Esophagus muscularis mucosa (tissue), 4 donors: ENCODE measurements around the gene BRI3. TPM values are rescaled to one million over a fixed set of nuclear protein-coding genes. Genes with fewer than 3 reads are reported as not detected.

ENCODE experiments used
- DNase-seq: peaks from one replicate; pipeline ENCODE4 v3.0.0-alpha.2; 2017; ENCODE audit errors: extremely low spot score
- H3K27ac ChIP-seq, 4 donors: fragments of 200-600 bp; sonication (generic); replicated peaks in 1 of 4; 1 replicate in 3 of 4; 2 replicates in 1 of 4; pipeline ENCODE4 v1.5.1; 2016 to 2019; ENCODE audit warnings: mild to moderate bottlenecking in 1 of 4
- H3K27me3 ChIP-seq, 4 donors: fragments of 200-600 bp; sonication (generic); one replicate each; pipeline versions ENCODE4 v1.5.1 to v1.6.0; 2016 to 2019
- H3K36me3 ChIP-seq, 4 donors: fragments of 200-600 bp; sonication (generic); one replicate each; pipeline ENCODE4 v1.5.1; 2016 to 2019
- H3K4me1 ChIP-seq, 4 donors: fragments of 200-600 bp; sonication (generic); one replicate each; pipeline ENCODE4 v1.5.1; 2016 to 2019
- H3K4me3 ChIP-seq, 4 donors: fragments of 200-600 bp; sonication (generic); 1 replicate in 2 of 4; 2 replicates in 2 of 4; pipeline ENCODE4 v1.5.1; 2016 to 2019; ENCODE audit warnings: mild to moderate bottlenecking in 4 of 4, moderate library complexity in 1 of 4
- H3K9me3 ChIP-seq, 4 donors: fragments of 200-600 bp; sonication (generic); 1 replicate in 3 of 4; 2 replicates in 1 of 4; pipeline ENCODE4 v1.5.1; 2016 to 2019
- EP300 ChIP-seq: sonication (generic); formaldehyde crosslinking; IDR thresholded peaks from one replicate; pipeline ENCODE4 v1.6.1; 2017; ENCODE audit warnings: antibody characterized with exemption
- POLR2A ChIP-seq: fragments of 450-650 bp; IDR thresholded peaks from one replicate; pipeline ENCODE4 v1.6.1; 2017; ENCODE audit warnings: antibody characterized with exemption, moderate library complexity, mild to moderate bottlenecking, low read depth
- POLR2AphosphoS5 ChIP-seq, 2 donors: sonication (generic); formaldehyde crosslinking; IDR thresholded peaks; one replicate each; pipeline ENCODE4 v1.6.1; 2017; ENCODE audit warnings: antibody characterized with exemption in 2 of 2
- WGBS: methylation state at CpG from one replicate; pipeline ENCODE4 v1.1.5; 2018; 5-methylcytosine and 5-hydroxymethylcytosine counted together
- intact Hi-C: fragments of 100-400 bp; cut with DNase I; formaldehyde crosslinking; loops from one replicate; pipeline ENCODE4 v1.15.1; 2023
- total RNA-seq, 4 donors: library from RNA; depleted of rRNA; stranded (reverse); fragments of >200 nt; gene quantifications; one replicate each; pipeline versions ENCODE4 v1.1.0 to v1.2.1, GENCODE V29; 2016
- TF ChIP-seq, protein P1 (sequence below), 3 experiments: fragments of 200-600 bp in 2 of 3; fragments of 450-650 bp in 1 of 3; sonication (generic) in 2 of 3; IDR thresholded peaks; one replicate each; pipeline ENCODE4 v1.5.1; 2017 to 2019; ENCODE audit warnings: antibody characterized with exemption in 3 of 3, mild to moderate bottlenecking in 2 of 3, moderate library complexity in 1 of 3

BRI3 gene
- total RNA-seq, 4 donors from 2014 or later = 34.5 to 74.7 (median 55.3) TPM

DNA sequence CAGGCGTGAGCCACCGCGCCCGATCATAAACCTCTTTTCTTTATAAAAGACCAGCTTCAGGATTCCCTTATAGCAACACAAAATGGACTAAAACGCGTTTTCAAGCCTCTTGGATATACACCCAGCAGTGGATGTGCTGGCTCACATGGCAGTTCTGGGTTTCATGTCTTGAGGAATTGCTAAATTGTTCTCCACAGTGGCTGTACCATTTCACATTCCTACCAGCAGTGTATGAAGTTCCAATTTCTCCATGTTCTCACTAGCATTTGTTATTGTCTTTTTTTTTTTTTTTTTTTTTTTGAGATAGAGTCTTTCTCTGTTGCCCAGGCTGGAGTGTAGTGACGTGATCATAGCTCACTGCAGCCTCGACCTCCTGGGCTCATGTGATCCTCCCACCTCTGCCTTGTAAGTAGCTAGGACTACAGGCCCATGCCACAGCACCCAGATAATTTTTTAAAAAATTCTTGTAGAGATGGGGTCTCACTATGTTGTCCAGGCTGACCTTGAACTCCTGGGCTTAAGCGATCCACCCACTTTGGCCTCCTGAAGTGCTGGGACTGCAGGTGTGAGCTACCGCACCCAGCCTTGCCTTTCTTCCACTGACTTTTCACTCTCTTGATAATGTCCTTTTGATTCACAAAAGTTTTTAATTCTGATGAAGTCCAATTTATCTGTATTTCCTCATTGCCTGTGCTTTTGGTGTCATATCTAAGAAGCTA lies 46.9 kb upstream of the BRI3 start:
- H3K36me3 ChIP-seq = peaks cover 25 to 87% (median 81%) of the 10 kb centered on the region in 4 donors
- intact Hi-C loops = no loop called here
- 95% methylated on average over 10 of the region's 10 CpGs for WGBS

DNA sequence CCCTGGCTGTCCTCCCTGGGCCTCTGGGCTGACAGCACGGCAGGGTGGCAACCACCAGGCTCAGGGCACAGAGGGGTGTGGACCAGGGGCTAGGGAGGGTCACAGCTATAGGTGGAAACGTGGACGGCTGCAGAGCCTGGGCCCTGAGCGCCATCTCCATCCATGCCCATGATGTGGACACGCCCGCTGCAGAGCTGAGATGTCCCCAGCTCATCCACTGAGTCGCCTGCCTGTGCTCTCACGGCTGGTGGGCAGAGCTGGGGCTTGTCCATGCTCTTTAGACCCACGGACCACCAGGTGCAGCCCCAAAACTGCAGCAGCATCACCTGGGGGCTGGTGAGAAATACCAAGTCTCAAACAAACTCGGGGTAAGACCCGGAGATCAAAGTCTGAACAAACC lies 45.6 kb upstream of the BRI3 start:
- Histone ChIP-seq H3K4me3 (no peak overlapping the region), H3K4me1 (no peaks in the 10 kb centered on the region), H3K27me3 (no peaks in the 10 kb centered on the region), H3K27ac (no peak overlapping the region), H3K9me3 (no peaks in the 10 kb centered on the region), H3K36me3 (peaks cover 26 to 93% (median 83%) of the 10 kb centered on the region in 4 donors)
- TF ChIP-seq, protein P1, sequence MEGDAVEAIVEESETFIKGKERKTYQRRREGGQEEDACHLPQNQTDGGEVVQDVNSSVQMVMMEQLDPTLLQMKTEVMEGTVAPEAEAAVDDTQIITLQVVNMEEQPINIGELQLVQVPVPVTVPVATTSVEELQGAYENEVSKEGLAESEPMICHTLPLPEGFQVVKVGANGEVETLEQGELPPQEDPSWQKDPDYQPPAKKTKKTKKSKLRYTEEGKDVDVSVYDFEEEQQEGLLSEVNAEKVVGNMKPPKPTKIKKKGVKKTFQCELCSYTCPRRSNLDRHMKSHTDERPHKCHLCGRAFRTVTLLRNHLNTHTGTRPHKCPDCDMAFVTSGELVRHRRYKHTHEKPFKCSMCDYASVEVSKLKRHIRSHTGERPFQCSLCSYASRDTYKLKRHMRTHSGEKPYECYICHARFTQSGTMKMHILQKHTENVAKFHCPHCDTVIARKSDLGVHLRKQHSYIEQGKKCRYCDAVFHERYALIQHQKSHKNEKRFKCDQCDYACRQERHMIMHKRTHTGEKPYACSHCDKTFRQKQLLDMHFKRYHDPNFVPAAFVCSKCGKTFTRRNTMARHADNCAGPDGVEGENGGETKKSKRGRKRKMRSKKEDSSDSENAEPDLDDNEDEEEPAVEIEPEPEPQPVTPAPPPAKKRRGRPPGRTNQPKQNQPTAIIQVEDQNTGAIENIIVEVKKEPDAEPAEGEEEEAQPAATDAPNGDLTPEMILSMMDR (IDR thresholded peaks at IDR 0.05) = no peak
- TF ChIP-seq EP300 (no peak), POLR2AphosphoS5 (IDR thresholded peaks at IDR 0.05) (no peak)
- intact Hi-C loops = no loop called here
- WGBS = 94% methylated on average over 10 of the region's 11 CpGs
- no peak for DNase-seq

More for the DNA sequence above, 46.9 kb upstream of the BRI3 start:
- DNase-seq = no peak
- no peaks in the 10 kb centered on the region for H3K9me3 ChIP-seq
- H3K4me1 ChIP-seq = no peaks in the 10 kb centered on the region
- no peak for TF ChIP-seq POLR2A
- no peak for TF ChIP-seq POLR2AphosphoS5 (IDR thresholded peaks at IDR 0.05)
- TF ChIP-seq EP300 = no peak
- TF ChIP-seq, protein P1 (IDR thresholded peaks at IDR 0.05) = no peak
- H3K4me3 ChIP-seq = no peak overlapping the region
- no peak overlapping the region for H3K27ac ChIP-seq
- H3K27me3 ChIP-seq = no peaks in the 10 kb centered on the region

DNA sequence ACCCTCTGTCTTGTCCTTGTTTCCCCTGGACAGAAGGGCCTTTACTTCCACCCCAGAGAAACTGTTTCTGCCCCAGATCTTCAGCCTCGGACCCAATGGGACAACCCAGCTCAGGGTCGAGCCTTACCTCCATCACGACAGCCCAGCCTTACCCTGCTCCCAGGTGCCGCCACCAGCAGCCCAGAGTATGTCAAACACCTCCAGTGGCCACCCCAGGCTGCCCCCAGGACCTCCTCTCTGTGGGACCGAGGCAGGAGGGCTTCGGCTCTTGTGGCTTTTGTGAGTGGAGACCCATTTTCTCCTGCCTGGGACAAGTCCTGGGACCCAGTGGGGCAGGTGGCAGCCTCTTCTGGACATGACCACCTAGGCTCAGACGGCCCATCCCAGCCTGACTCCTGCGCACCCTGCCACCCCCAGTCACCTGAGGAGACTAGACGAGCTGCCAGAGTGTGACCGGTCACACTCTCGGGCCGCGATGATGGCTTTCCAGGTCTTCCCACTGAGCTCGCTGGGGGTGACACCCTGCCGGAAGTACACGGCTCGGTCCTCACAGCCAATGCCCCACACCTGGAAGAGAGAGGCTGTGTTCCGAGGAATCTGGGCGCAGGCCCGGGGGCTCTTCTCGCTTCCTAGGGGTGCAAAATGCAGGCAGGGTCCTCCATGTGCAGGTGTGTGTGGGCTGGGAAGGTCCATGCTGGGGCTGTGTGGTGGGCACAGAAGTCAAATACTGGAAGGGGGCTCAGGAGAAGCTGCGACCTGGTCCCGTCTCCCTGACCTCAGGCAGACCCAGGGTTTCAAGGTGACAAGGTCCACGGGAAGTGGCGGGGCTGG lies 44.9 kb upstream of the BRI3 start:
- H3K27ac ChIP-seq = no peak overlapping the region
- H3K9me3 ChIP-seq = no peaks in the 10 kb centered on the region
- no peak for TF ChIP-seq POLR2A
- no peak for TF ChIP-seq EP300
- TF ChIP-seq, protein P1 (IDR thresholded peaks at IDR 0.05) = no peak
- no peak for TF ChIP-seq POLR2AphosphoS5 (IDR thresholded peaks at IDR 0.05)
- intact Hi-C loops = no loop called here
- peaks cover 24 to 95% (median 84%) of the 10 kb centered on the region in 4 donors for H3K36me3 ChIP-seq
- H3K4me3 ChIP-seq = no peak overlapping the region
- 97% methylated on average over 22 of the region's 25 CpGs for WGBS
- no peaks in the 10 kb centered on the region for H3K27me3 ChIP-seq
- DNase-seq = no peak
- H3K4me1 ChIP-seq = no peaks in the 10 kb centered on the region

DNA sequence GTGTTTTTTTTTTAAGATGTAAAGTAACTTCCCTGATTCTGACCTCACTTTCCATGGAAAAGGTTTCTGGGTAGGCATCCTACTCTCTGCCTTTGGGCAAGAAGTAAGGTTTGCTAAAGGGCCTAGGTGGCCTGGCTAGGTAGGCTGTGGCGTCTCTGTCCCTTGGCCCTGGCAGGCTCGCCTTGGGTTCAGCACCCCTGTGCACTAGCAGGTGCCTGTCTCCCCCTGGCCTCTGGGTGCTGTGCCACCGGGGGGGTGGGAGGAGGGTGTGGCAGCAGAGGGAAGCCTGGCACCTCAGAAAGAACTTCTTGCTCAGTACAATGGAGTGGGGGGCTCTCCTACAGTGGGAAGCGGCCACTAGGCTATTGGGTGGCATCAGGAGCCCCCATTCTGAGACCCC lies 43.4 kb upstream of the BRI3 start:
- no peaks in the 10 kb centered on the region for H3K27me3 ChIP-seq
- H3K4me1 ChIP-seq = no peaks in the 10 kb centered on the region
- intact Hi-C loops = no loop called here
- WGBS = 100% methylated on average over 3 of the region's 4 CpGs
- peaks cover 22 to 89% (median 78%) of the 10 kb centered on the region in 4 donors for H3K36me3 ChIP-seq
- DNase-seq = no peak
- no peak overlapping the region for H3K4me3 ChIP-seq
- H3K27ac ChIP-seq = no peak overlapping the region
- TF ChIP-seq EP300 = no peak
- TF ChIP-seq, protein P1 (IDR thresholded peaks at IDR 0.05) = no peak
- no peak for TF ChIP-seq POLR2AphosphoS5 (IDR thresholded peaks at IDR 0.05)
- no peak for TF ChIP-seq POLR2A
- H3K9me3 ChIP-seq = no peaks in the 10 kb centered on the region
